SK-N-SH treated with all-trans-retinoic acid at 6 μM for 48 hours (cell line): Measurements from ENCODE around the gene INIP.
"Not testable (repeated sequence)": the region's sequence is repeated elsewhere in the genome, so short reads cannot be mapped to it uniquely, and the experiment has no call there.

Experiments
- ESRRG ChIP-seq: fragments of 250-450 bp; sonication (Bioruptor Pico); IDR thresholded peaks from 2 replicates; pipeline ENCODE4 v1.6.1; 2021; ENCODE audit warnings: mild to moderate bottlenecking
- PATZ1 ChIP-seq: fragments of 250-450 bp; sonication (Bioruptor Pico); IDR thresholded peaks from 2 replicates; pipeline ENCODE4 v1.8.0; 2020; ENCODE audit warnings: mild to moderate bottlenecking, moderate library complexity, borderline replicate concordance
- RARB ChIP-seq: fragments of 250-450 bp; sonication (Bioruptor Pico); IDR thresholded peaks from 2 replicates; pipeline ENCODE4 v1.8.0; 2021; ENCODE audit warnings: mild to moderate bottlenecking, moderate library complexity
- TSHZ2 ChIP-seq: fragments of 250-450 bp; sonication (Bioruptor Pico); IDR thresholded peaks from 2 replicates; pipeline ENCODE4 v1.5.0; 2020; ENCODE audit warnings: mild to moderate bottlenecking, moderate library complexity
- ZC3H10 ChIP-seq: fragments of 250-450 bp; sonication (Bioruptor Pico); IDR thresholded peaks from 2 replicates; pipeline ENCODE4 v1.5.1; 2021; ENCODE audit warnings: mild to moderate bottlenecking, moderate library complexity
- ZFP30 ChIP-seq: fragments of 450-650 bp; formaldehyde crosslinking; IDR thresholded peaks from 2 replicates; pipeline ENCODE4 v1.5.0; 2022; ENCODE audit warnings: mild to moderate bottlenecking, moderate library complexity
- ZNF565 ChIP-seq: fragments of 450-650 bp; formaldehyde crosslinking; conservative IDR thresholded peaks from 2 replicates; pipeline ENCODE4 v1.5.0; 2020; ENCODE audit warnings: low read depth, mild to moderate bottlenecking, moderate library complexity

DNA sequence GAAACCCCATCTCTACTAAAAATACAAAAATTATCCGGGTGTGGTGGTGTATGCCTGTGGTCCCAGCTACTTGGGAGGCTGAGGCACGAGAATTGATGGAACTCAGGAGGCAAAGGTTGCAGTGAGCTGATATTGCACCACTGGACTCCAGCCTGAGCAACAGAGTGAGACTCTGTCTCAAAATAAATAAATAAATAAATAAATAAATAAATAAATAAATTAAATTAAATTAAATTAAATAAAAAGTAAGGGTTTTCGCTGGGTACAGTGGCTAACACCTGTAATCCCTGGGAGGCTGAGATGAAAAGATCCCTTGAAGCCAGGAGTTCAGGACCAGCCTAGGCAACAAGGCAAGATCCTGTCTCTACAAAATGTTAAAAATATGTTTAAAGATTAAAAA lies 4.8 kb upstream of the INIP start:
- TF ChIP-seq ZNF565 (CRISPR knock-in tag); ZC3H10 (CRISPR knock-in tag); ZFP30 (CRISPR knock-in tag); RARB (CRISPR knock-in tag); ESRRG; TSHZ2 (CRISPR knock-in tag); PATZ1 (CRISPR knock-in tag): not testable (repeated sequence)
